ENCODE measurements around the gene MAPK8IP3.

MAPK8IP3 gene

DNA sequence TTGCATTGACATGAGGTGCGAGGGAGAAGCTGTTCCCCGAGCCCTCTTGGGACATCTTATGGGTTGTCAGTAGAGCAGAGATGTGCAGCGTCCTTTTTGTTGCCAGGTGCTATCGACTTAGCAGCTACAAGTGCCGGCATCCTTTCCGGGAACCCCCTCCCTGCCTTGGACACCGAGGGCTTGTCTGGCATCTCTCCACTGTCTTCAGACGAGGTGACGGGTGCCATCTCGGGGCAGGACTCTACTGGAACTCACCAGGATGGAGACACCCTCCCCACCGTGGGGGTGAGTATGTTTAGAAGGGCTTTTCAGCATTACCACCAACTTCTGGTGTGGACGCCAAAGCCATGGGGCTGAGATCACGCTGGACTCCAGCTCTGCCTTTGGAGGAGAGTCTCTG, 39.7 kb upstream of the MAPK8IP3 start:
- no peak overlapping the region for H3K4me3 ChIP-seq (ENCODE audit: low read depth in 1 of 2, low read length in 2 of 2)
- no peak overlapping the region for H3K9ac ChIP-seq (ENCODE audit: low read depth, low read length)
- H3K4me1 ChIP-seq (ENCODE audit: insufficient read depth, low read length): no peaks in the 10 kb centered on the region
- H4K20me1 ChIP-seq (ENCODE audit: insufficient read depth, low read length): no peaks in the 10 kb centered on the region; the same call in 1 of the 2 replicates
- H3K36me3 ChIP-seq (ENCODE audit: insufficient read depth, low read length): peaks cover 95% of the 10 kb centered on the region
- DNase-seq: no peak
- no peaks in the 10 kb centered on the region for H3K79me2 ChIP-seq (ENCODE audit: insufficient read depth, low read length)
- no peak for ATAC-seq (ENCODE audit: insufficient read depth, low read depth)
- no peak overlapping the region for H3K4me2 ChIP-seq (ENCODE audit: insufficient read depth, low read length)
- no peaks in the 10 kb centered on the region for H3K27me3 ChIP-seq (ENCODE audit: insufficient read depth, low read length, poor library complexity)
- no peak overlapping the region for H3K27ac ChIP-seq (ENCODE audit: low read length)
- H2AFZ ChIP-seq (ENCODE audit: low read depth, low read length): no peak overlapping the region
- TF ChIP-seq, protein P1, sequence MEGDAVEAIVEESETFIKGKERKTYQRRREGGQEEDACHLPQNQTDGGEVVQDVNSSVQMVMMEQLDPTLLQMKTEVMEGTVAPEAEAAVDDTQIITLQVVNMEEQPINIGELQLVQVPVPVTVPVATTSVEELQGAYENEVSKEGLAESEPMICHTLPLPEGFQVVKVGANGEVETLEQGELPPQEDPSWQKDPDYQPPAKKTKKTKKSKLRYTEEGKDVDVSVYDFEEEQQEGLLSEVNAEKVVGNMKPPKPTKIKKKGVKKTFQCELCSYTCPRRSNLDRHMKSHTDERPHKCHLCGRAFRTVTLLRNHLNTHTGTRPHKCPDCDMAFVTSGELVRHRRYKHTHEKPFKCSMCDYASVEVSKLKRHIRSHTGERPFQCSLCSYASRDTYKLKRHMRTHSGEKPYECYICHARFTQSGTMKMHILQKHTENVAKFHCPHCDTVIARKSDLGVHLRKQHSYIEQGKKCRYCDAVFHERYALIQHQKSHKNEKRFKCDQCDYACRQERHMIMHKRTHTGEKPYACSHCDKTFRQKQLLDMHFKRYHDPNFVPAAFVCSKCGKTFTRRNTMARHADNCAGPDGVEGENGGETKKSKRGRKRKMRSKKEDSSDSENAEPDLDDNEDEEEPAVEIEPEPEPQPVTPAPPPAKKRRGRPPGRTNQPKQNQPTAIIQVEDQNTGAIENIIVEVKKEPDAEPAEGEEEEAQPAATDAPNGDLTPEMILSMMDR (IDR thresholded peaks at IDR 0.05; ENCODE audit: borderline replicate concordance, extremely low read depth, low read length, poor library complexity, severe bottlenecking): no peak
- TF ChIP-seq EZH2 (IDR thresholded peaks at IDR 0.05; ENCODE audit: borderline replicate concordance, low read depth, low read length, severe bottlenecking): no peak
- H3K9me3 ChIP-seq (ENCODE audit: insufficient read depth, low read length, severe bottlenecking): no peaks in the 10 kb centered on the region

DNA sequence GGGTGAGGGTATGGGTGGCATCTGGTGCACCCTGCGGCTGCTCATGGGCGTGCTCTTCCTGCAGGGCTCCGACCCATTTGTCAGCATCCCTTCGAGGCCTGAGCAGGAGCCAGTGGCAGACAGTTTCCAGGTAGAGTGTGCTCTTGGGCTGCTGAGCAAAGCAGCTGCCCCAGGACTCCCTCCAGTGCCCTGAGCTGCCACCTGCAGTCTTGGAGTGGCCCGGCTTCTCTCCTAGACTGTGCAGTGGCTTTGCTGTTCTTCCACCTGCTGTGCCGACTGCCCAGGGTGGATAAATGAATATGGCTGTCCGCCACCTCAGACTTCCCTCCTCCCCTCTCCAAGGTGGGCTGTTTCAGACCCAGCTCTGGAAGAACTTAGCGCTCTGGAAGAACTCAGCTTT, 38.7 kb upstream of the MAPK8IP3 start:
- Histone ChIP-seq H3K4me1 (ENCODE audit: insufficient read depth, low read length) (no peaks in the 10 kb centered on the region), H3K9me3 (ENCODE audit: insufficient read depth, low read length, severe bottlenecking) (no peaks in the 10 kb centered on the region), H3K4me3 (ENCODE audit: low read depth in 1 of 2, low read length in 2 of 2) (no peak overlapping the region), H4K20me1 (ENCODE audit: insufficient read depth, low read length) (no peaks in the 10 kb centered on the region; the same call in 1 of the 2 replicates), H3K9ac (ENCODE audit: low read depth, low read length) (no peak overlapping the region), H3K27ac (ENCODE audit: low read length) (no peak overlapping the region), H2AFZ (ENCODE audit: low read depth, low read length) (no peak overlapping the region), H3K27me3 (ENCODE audit: insufficient read depth, low read length, poor library complexity) (no peaks in the 10 kb centered on the region), H3K79me2 (ENCODE audit: insufficient read depth, low read length) (no peaks in the 10 kb centered on the region), H3K4me2 (ENCODE audit: insufficient read depth, low read length) (no peak overlapping the region), H3K36me3 (ENCODE audit: insufficient read depth, low read length) (peaks cover 96% of the 10 kb centered on the region)
- TF ChIP-seq EZH2 (IDR thresholded peaks at IDR 0.05; ENCODE audit: borderline replicate concordance, low read depth, low read length, severe bottlenecking): no peak
- ATAC-seq (ENCODE audit: insufficient read depth, low read depth): no peak
- DNase-seq: no peak

DNA sequence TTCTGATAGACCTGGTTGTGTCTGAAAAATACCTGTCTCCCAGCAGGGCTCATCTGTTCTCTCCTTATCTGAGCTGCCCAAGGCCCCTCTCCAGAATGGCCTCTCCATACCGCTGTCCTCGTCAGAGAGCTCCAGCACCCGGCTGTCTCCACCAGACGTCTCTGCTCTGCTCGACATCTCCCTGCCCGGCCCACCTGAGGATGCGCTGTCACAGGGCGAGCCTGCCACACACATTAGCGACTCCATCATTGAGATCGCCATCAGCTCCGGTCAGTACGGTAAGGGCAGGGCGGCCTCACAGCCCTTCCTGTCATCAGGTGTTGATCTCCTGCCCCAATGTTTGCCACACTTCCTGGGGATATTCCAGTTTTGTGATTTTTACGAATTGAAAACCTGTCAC, 38.1 kb upstream of the MAPK8IP3 start:
- H3K79me2 ChIP-seq (ENCODE audit: insufficient read depth, low read length): no peaks in the 10 kb centered on the region
- H4K20me1 ChIP-seq (ENCODE audit: insufficient read depth, low read length): no peaks in the 10 kb centered on the region; the same call in 1 of the 2 replicates
- ATAC-seq (ENCODE audit: insufficient read depth, low read depth) (no peak), DNase-seq (no peak)
- H3K27ac ChIP-seq (ENCODE audit: low read length): no peak overlapping the region
- no peaks in the 10 kb centered on the region for H3K9me3 ChIP-seq (ENCODE audit: insufficient read depth, low read length, severe bottlenecking)
- no peak overlapping the region for H2AFZ ChIP-seq (ENCODE audit: low read depth, low read length)
- no peak overlapping the region for H3K9ac ChIP-seq (ENCODE audit: low read depth, low read length)
- no peak overlapping the region for H3K4me3 ChIP-seq (ENCODE audit: low read depth in 1 of 2, low read length in 2 of 2)
- no peaks in the 10 kb centered on the region for H3K27me3 ChIP-seq (ENCODE audit: insufficient read depth, low read length, poor library complexity)
- H3K36me3 ChIP-seq (ENCODE audit: insufficient read depth, low read length): peaks cover 96% of the 10 kb centered on the region
- TF ChIP-seq, protein P1 (IDR thresholded peaks at IDR 0.05; ENCODE audit: borderline replicate concordance, extremely low read depth, low read length, poor library complexity, severe bottlenecking): no peak
- TF ChIP-seq EZH2 (IDR thresholded peaks at IDR 0.05; ENCODE audit: borderline replicate concordance, low read depth, low read length, severe bottlenecking): no peak
- no peaks in the 10 kb centered on the region for H3K4me1 ChIP-seq (ENCODE audit: insufficient read depth, low read length)
- no peak overlapping the region for H3K4me2 ChIP-seq (ENCODE audit: insufficient read depth, low read length)

DNA sequence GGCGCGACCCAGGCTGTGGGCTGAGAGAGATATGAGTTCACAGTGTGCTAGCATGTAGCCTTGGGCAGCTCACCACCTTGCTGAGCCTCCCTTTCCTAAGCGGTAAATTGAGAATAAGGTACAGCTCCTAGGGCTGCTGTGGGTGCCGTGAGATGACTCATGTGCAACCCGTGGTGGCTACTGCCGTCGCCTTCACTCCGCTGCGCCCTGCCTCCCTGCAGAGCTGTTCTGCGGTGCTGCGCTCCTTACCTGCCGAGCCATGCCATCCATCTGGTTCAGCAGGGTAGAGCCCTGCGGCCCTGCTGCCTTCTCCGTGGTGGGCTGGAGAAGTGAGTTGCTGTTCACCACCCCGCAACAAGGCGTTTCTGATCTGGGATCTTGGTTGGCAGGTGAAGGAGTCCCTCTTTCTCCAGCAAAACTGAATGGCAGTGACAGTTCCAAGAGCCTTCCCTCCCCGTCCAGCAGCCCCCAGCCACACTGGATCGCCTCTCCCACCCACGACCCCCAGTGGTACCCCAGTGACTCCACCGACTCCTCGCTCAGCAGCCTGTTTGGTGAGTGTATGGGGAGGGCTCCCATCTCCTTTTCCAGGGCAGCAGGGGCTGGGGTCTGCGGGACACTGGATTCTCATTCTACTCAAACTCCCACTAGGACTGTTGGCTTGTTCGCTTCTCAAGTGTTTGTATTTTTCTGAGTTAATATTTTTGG, 37.2 kb upstream of the MAPK8IP3 start:
- H3K27ac ChIP-seq (ENCODE audit: low read length): no peak overlapping the region
- ATAC-seq (ENCODE audit: insufficient read depth, low read depth): no peak
- no peaks in the 10 kb centered on the region for H3K79me2 ChIP-seq (ENCODE audit: insufficient read depth, low read length)
- H3K36me3 ChIP-seq (ENCODE audit: insufficient read depth, low read length): peaks cover 96% of the 10 kb centered on the region
- no peak overlapping the region for H3K4me3 ChIP-seq (ENCODE audit: low read depth in 1 of 2, low read length in 2 of 2)
- no peaks in the 10 kb centered on the region for H3K9me3 ChIP-seq (ENCODE audit: insufficient read depth, low read length, severe bottlenecking)
- H2AFZ ChIP-seq (ENCODE audit: low read depth, low read length): no peak overlapping the region
- H3K4me1 ChIP-seq (ENCODE audit: insufficient read depth, low read length): no peaks in the 10 kb centered on the region
- no peak for DNase-seq
- H3K27me3 ChIP-seq (ENCODE audit: insufficient read depth, low read length, poor library complexity): no peaks in the 10 kb centered on the region
- no peak overlapping the region for H3K4me2 ChIP-seq (ENCODE audit: insufficient read depth, low read length)
- H3K9ac ChIP-seq (ENCODE audit: low read depth, low read length): no peak overlapping the region
- TF ChIP-seq, protein P1 (IDR thresholded peaks at IDR 0.05; ENCODE audit: borderline replicate concordance, extremely low read depth, low read length, poor library complexity, severe bottlenecking): no peak
- no peak for TF ChIP-seq EZH2 (IDR thresholded peaks at IDR 0.05; ENCODE audit: borderline replicate concordance, low read depth, low read length, severe bottlenecking)
- peaks cover 4% of the 10 kb centered on the region; the same call in 1 of the 2 replicates for H4K20me1 ChIP-seq (ENCODE audit: insufficient read depth, low read length)

All from DND-41 (cell line).